ENCODE measurements around the gene RAB11B. TPM values are rescaled to one million over a fixed set of nuclear protein-coding genes. Genes with fewer than 3 reads are reported as not detected.

The RAB11B gene
- total and polyA plus RNA-seq, 9 of the 15 experiments (the other 6 are each of a cell fraction or from before 2014, with no cell fraction given): 0.74 to 71.0 (median 13.8) TPM

- TF ChIP-seq NR2C1 (IDR thresholded peaks at IDR 0.05) (peak; percentile 77), NR2C1 (tag; IDR thresholded peaks at IDR 0.05) (peak; percentile 87), ZNF318 (IDR thresholded peaks at IDR 0.05; ENCODE audit: borderline replicate concordance in 1 of 2, low read depth in 1 of 2) (peak in 1 of 2 experiments; percentile 42; a peak in 1 of 4 replicates), CTCFL (IDR thresholded peaks at IDR 0.05; ENCODE audit: borderline replicate concordance, insufficient read depth, low read depth, low read length, poor library complexity, severe bottlenecking) (no peak), ZKSCAN1 (IDR thresholded peaks at IDR 0.05; ENCODE audit: low read depth, low read length) (peak; percentile 70; the same call in 1 of the 2 replicates), TBL1XR1 (IDR thresholded peaks at IDR 0.05; ENCODE audit: low read length in 2 of 2) (0 out of 4 replicates have a peak, but pooled peaks of 1 of the 2 experiments have one; percentile 34), ETV5 (CRISPR knock-in tag; IDR thresholded peaks at IDR 0.05; ENCODE audit: low read depth) (peak; percentile 92), NCOR1 (IDR thresholded peaks at IDR 0.05) (peak; percentile 60), CTCF (IDR thresholded peaks at IDR 0.05 in 2 of 3, conservative IDR thresholded peaks at IDR 0.05 in 1 of 3; ENCODE audit: insufficient read depth in 2 of 3, low read depth in 1 of 3, low read length in 3 of 3) (peak; percentile 22 to 37 (median 27); a peak in 4 of 6 replicates), BACH1 (tag; IDR thresholded peaks at IDR 0.05) (peak; percentile 56; the same call in 1 of the 2 replicates), SMARCA4 (IDR thresholded peaks at IDR 0.05) (peak; percentile 79; the same call in 1 of the 2 replicates), C11orf30 (IDR thresholded peaks at IDR 0.05; ENCODE audit: low read depth) (peak; percentile 48; the same call in 1 of the 2 replicates), TEAD4 (IDR thresholded peaks at IDR 0.05; ENCODE audit: low read length) (peak; percentile 49; the same call in 1 of the 2 replicates), TEAD4 (CRISPR knock-in tag; IDR thresholded peaks at IDR 0.05; ENCODE audit: borderline replicate concordance) (no peak)
These were observed 34.3 kb upstream of the RAB11B start (continued) for GRCh38 chr19:8355631-8356402.

All from K562 (cell line).